Esophagus squamous epithelium (tissue), 4 donors: Measurements from ENCODE around the gene FMNL3.

Experiments
- CTCF ChIP-seq, 6 experiments: fragments of 450-650 bp in 4 of 6; fragments of 200-600 bp in 2 of 6; sonication (generic) in 2 of 6; IDR thresholded peaks; one replicate each; pipeline ENCODE4 v1.5.1; 2016 to 2019; ENCODE audit warnings: antibody characterized with exemption in 6 of 6, mild to moderate bottlenecking in 4 of 6, moderate library complexity in 4 of 6
- POLR2A ChIP-seq, 4 donors: fragments of 450-650 bp; IDR thresholded peaks; one replicate each; pipeline ENCODE4 v1.6.1; 2017; ENCODE audit warnings: antibody characterized with exemption in 4 of 4, mild to moderate bottlenecking in 4 of 4, moderate library complexity in 3 of 4

- TF ChIP-seq CTCF (IDR thresholded peaks at IDR 0.05) (no peak), POLR2A (IDR thresholded peaks at IDR 0.05) (no peak)
Measured at GRCh38 chr12:49598527-49598926, 108.7 kb downstream of the FMNL3 start.
